ENCODE measurements around the gene INKA1.
A peak's percentile ranks its signal among the peaks of the same experiment; 100 is the strongest.
"Not testable (repeated sequence)": the region's sequence is repeated elsewhere in the genome, so short reads cannot be mapped to it uniquely, and the experiment has no call there.

The INKA1 gene

GRCh38 chr3:49802719-49803464 is at the start of gene INKA1:
Gene INKA1 (plus strand): TSS chr3:49803261. CDS start chr3:49803393, 132 bp downstream.
- peak; percentile 94 for DNase-seq

- DNase-seq: peak; percentile 5
Observed at GRCh38 chr3:49754536-49754935, 48.5 kb upstream of the INKA1 start.

- DNase-seq: no peak
Observed at GRCh38 chr3:49756036-49756435, 47.0 kb upstream of the INKA1 start.

- no peak for DNase-seq
Observed at GRCh38 chr3:49757197-49757596, 45.9 kb upstream of the INKA1 start.

- DNase-seq: no peak
Observed at GRCh38 chr3:49759226-49759625, 43.8 kb upstream of the INKA1 start.

- DNase-seq: peak; percentile 19
Observed at GRCh38 chr3:49761661-49762060, 41.4 kb upstream of the INKA1 start.

- DNase-seq: no peak
Observed at GRCh38 chr3:49763981-49764380, 39.1 kb upstream of the INKA1 start.

- no peak for DNase-seq
Observed at GRCh38 chr3:49769286-49769915, 33.7 kb upstream of the INKA1 start.

GRCh38 chr3:49769926-49770325 is 33.1 kb upstream of the INKA1 start:
- DNase-seq: peak; percentile 32

GRCh38 chr3:49771340-49771938 is 31.6 kb upstream of the INKA1 start:
- no peak for DNase-seq

GRCh38 chr3:49772703-49773102 is 30.4 kb upstream of the INKA1 start:
- DNase-seq: no peak

GRCh38 chr3:49775538-49775937 is 27.5 kb upstream of the INKA1 start:
- DNase-seq: no peak

- DNase-seq: not testable (repeated sequence)
Observed at GRCh38 chr3:49776101-49776500, 27.0 kb upstream of the INKA1 start.

GRCh38 chr3:49779358-49780079 is 23.5 kb upstream of the INKA1 start:
- no peak for DNase-seq

GRCh38 chr3:49780080-49780974 is 22.7 kb upstream of the INKA1 start:
- no peak for DNase-seq

GRCh38 chr3:49780975-49781365 is 22.1 kb upstream of the INKA1 start:
- DNase-seq: not testable (repeated sequence)

GRCh38 chr3:49781415-49782199 is 21.5 kb upstream of the INKA1 start:
- DNase-seq: no peak

GRCh38 chr3:49782277-49782676 is 20.8 kb upstream of the INKA1 start:
- not testable (repeated sequence) for DNase-seq

- peak; percentile 71 for DNase-seq
Observed at GRCh38 chr3:49785565-49786356, 17.3 kb upstream of the INKA1 start.

GRCh38 chr3:49786357-49787181 is 16.5 kb upstream of the INKA1 start, which contains the start of gene IP6K1:
Gene IP6K1 (minus strand): TSS chr3:49786542. CDS start chr3:49748040, 38,502 bp downstream.
- DNase-seq: peak; percentile 99

All from activated CD8-positive, alpha-beta memory T cell treated with anti-CD3 and anti-CD28 coated beads for 24 hours (primary cell).